ENCODE data around the gene BMP2K. TPM values are rescaled to one million over a fixed set of nuclear protein-coding genes. Genes with fewer than 3 reads are reported as not detected.

The BMP2K gene
- total and polyA plus RNA-seq, 2 of the 8 experiments (the other 6 are each of a cell fraction or from before 2014, with no cell fraction given): 15.6 to 24.1 TPM

- TF ChIP-seq RAD21 (IDR thresholded peaks at IDR 0.05 in 1 of 2, conservative IDR thresholded peaks at IDR 0.05 in 1 of 2; ENCODE audit: low read depth in 2 of 2, low read length in 2 of 2) (no peak), TAF1 (IDR thresholded peaks at IDR 0.05; ENCODE audit: low read depth, low read length) (no peak), SUZ12 (IDR thresholded peaks at IDR 0.05; ENCODE audit: low read length) (no peak)
Measured at GRCh38 chr4:78778530-78778929, 2.4 kb downstream of the BMP2K start (continued).
